ENCODE measurements around the gene TMEM33.
A peak's percentile ranks its signal among the peaks of the same experiment; 100 is the strongest.

TMEM33 gene

GRCh38 chr4:41939016-41939626, 3.9 kb downstream of the TMEM33 start:
- DNase-seq (ENCODE audit: low spot score), result no peak

- DNase-seq (ENCODE audit: low spot score), result no peak
Observed at GRCh38 chr4:41940834-41941233, 5.6 kb downstream of the TMEM33 start.

GRCh38 chr4:41943506-41943905, 8.3 kb downstream of the TMEM33 start:
- no peak for DNase-seq (ENCODE audit: low spot score)

- no peak for DNase-seq (ENCODE audit: low spot score)
Observed at GRCh38 chr4:41944089-41944488, 8.9 kb downstream of the TMEM33 start.

GRCh38 chr4:41949531-41949930, 14.3 kb downstream of the TMEM33 start:
- DNase-seq (ENCODE audit: low spot score), result no peak

GRCh38 chr4:41957634-41958033, 22.4 kb downstream of the TMEM33 start:
- DNase-seq (ENCODE audit: low spot score), result no peak

- DNase-seq (ENCODE audit: low spot score), result no peak
Observed at GRCh38 chr4:41963105-41963504, 27.9 kb downstream of the TMEM33 start.

GRCh38 chr4:41964401-41964800, 29.2 kb downstream of the TMEM33 start:
- no peak for DNase-seq (ENCODE audit: low spot score)

GRCh38 chr4:41967392-41967791, 32.2 kb downstream of the TMEM33 start:
- DNase-seq (ENCODE audit: low spot score), result no peak

GRCh38 chr4:41969671-41970070, 34.4 kb downstream of the TMEM33 start:
- no peak for DNase-seq (ENCODE audit: low spot score)

GRCh38 chr4:41975341-41975740, 40.1 kb downstream of the TMEM33 start:
- no peak for DNase-seq (ENCODE audit: low spot score)

GRCh38 chr4:41976775-41977516, 41.7 kb downstream of the TMEM33 start:
- DNase-seq (ENCODE audit: low spot score), result no peak

- DNase-seq (ENCODE audit: low spot score), result no peak
Observed at GRCh38 chr4:41977709-41978108, 42.5 kb downstream of the TMEM33 start.

- no peak for DNase-seq (ENCODE audit: low spot score)
Observed at GRCh38 chr4:41981456-41981855, 46.2 kb downstream of the TMEM33 start, which contains the start of gene DCAF4L1. Gene DCAF4L1, plus strand, starts transcription at chr4:41981756. Its CDS starts 37 bp downstream, at chr4:41981793.

GRCh38 chr4:41982716-41983115, 47.5 kb downstream of the TMEM33 start:
- no peak for DNase-seq (ENCODE audit: low spot score)

- DNase-seq (ENCODE audit: low spot score), result no peak
Observed at GRCh38 chr4:41985151-41985550, 49.9 kb downstream of the TMEM33 start.

- DNase-seq (ENCODE audit: low spot score), result no peak
Observed at GRCh38 chr4:41989994-41990364, 54.8 kb downstream of the TMEM33 start.

GRCh38 chr4:41990365-41991111, 55.3 kb downstream of the TMEM33 start, which contains the start of gene SLC30A9:
Gene SLC30A9, plus strand, starts transcription at chr4:41990530. Its CDS starts 122 bp downstream, at chr4:41990652.
- peak; percentile 96 for DNase-seq (ENCODE audit: low spot score)

- DNase-seq (ENCODE audit: low spot score), result no peak
Observed at GRCh38 chr4:41991916-41992767, 56.9 kb downstream of the TMEM33 start.

GRCh38 chr4:41992967-41993857, 58.0 kb downstream of the TMEM33 start:
- no peak for DNase-seq (ENCODE audit: low spot score)

GRCh38 chr4:41994461-41994985, 59.3 kb downstream of the TMEM33 start:
- DNase-seq (ENCODE audit: low spot score), result no peak

All from left forelimb (tissue), 1 donor.